Adrenal gland (tissue), 12 donors: ENCODE measurements around the gene LAMTOR2. TPM values are rescaled to one million over a fixed set of nuclear protein-coding genes. Genes with fewer than 3 reads are reported as not detected.

ENCODE experiments used
- DNase-seq, 7 donors: peaks; one replicate each; pipeline ENCODE4 v3.0.0-alpha.2; 2019 to 2020
- H3K27ac ChIP-seq, 5 donors: fragments of 200-600 bp; sonication (generic) in 4 of 5; 1 replicate in 3 of 5; 2 replicates in 2 of 5; pipeline versions ENCODE4 v1.5.1 to v1.8.0; 2016 to 2020; ENCODE audit warnings: mild to moderate bottlenecking in 1 of 5
- H3K27me3 ChIP-seq: fragments of 200-600 bp; 2 replicates; pipeline ENCODE4 v1.8.0; 2021
- H3K36me3 ChIP-seq, 2 donors: fragments of 200-600 bp; replicated peaks in 1 of 2; 1 replicate in 1 of 2; 2 replicates in 1 of 2; pipeline versions ENCODE4 v1.5.1 to v1.8.0; 2018 to 2022
- H3K4me1 ChIP-seq, 2 donors: fragments of 200-600 bp; replicated peaks in 1 of 2; 1 replicate in 1 of 2; 2 replicates in 1 of 2; pipeline versions ENCODE4 v1.5.1 to v1.8.0; 2018 to 2021
- H3K4me3 ChIP-seq, 4 donors: fragments of 200-600 bp; sonication (generic) in 3 of 4; one replicate each; pipeline ENCODE4 v1.5.1; 2016 to 2018
- H3K9me3 ChIP-seq, 3 donors: fragments of 200-600 bp; sonication (generic) in 1 of 3; replicated peaks in 1 of 3; 1 replicate in 2 of 3; 2 replicates in 1 of 3; pipeline versions ENCODE4 v1.5.1 to v1.8.0; 2016 to 2021
- POLR2A ChIP-seq, 2 donors: fragments of 450-650 bp; IDR thresholded peaks; one replicate each; pipeline ENCODE4 v1.6.1; 2017; ENCODE audit warnings: antibody characterized with exemption in 2 of 2, mild to moderate bottlenecking in 2 of 2, moderate library complexity in 1 of 2
- WGBS, 4 donors: extraction: QIAGEN DNeasy Blood & Tissue Kit in 2 of 4; methylation state at CpG; one replicate each; pipeline versions ENCODE4 v1.1.5 to v1.1.7; 2013 to 2017; 5-methylcytosine and 5-hydroxymethylcytosine counted together
- intact Hi-C, 2 donors: fragments of 100-400 bp; cut with DNase I; formaldehyde crosslinking; loops; one replicate each; pipeline versions ENCODE4 v1.14.1 to v1.15.0; 2022 to 2023
- polyA plus RNA-seq, 3 donors: library from polyadenylated mRNA; stranded (reverse); fragments of 200-250 nt in 2 of 3; fragments of 350-450 nt in 1 of 3; fragmentation: Illumina TruSeq in 1 of 3; extraction: RNeasy Lipid Tissue Mini Kit (QIAGEN cat#74804) in 1 of 3; gene quantifications; one replicate each; pipeline ENCODE4 v1.2.3, GENCODE V29; 2013 to 2014
- total RNA-seq, 9 donors: library from RNA; depleted of rRNA in 4 of 9; stranded (reverse); fragments of >200 nt in 4 of 9; fragments of 120-200 nt in 1 of 9; fragmentation: NEBNext Ultra II Directional in 1 of 9; extraction: Animal tissue kit (Norgen Biotek cat#: 25700) in 1 of 9; gene quantifications; one replicate each; pipeline versions ENCODE4 v1.1.0 to v1.2.4, GENCODE V29; 2013 to 2023
- TF ChIP-seq, protein P1 (sequence below), 6 experiments: fragments of 450-650 bp in 4 of 6; fragments of 200-600 bp in 2 of 6; sonication (generic) in 1 of 6; IDR thresholded peaks; 1 replicate in 5 of 6; 2 replicates in 1 of 6; pipeline versions ENCODE4 v1.5.1 to v1.8.0; 2016 to 2021; ENCODE audit warnings: antibody characterized with exemption in 6 of 6, mild to moderate bottlenecking in 2 of 6, moderate library complexity in 1 of 6
- donor health status: healthy with polysubstance abuse.
- donor health status: Bipolar disorder and iron deficiency.
- donor health status: DM: yes; HTN: yes; CAD: no.
- donor health status: DM: no; HTN: no; CAD: no.
- donor health status: DM: no; HTN: no; CAD: no.
- donor health status: DM: yes; HTN: yes; CAD: no.

LAMTOR2 gene
- total and polyA plus RNA-seq, 12 donors: 53.6 to 216 (median 86.3) TPM

DNA sequence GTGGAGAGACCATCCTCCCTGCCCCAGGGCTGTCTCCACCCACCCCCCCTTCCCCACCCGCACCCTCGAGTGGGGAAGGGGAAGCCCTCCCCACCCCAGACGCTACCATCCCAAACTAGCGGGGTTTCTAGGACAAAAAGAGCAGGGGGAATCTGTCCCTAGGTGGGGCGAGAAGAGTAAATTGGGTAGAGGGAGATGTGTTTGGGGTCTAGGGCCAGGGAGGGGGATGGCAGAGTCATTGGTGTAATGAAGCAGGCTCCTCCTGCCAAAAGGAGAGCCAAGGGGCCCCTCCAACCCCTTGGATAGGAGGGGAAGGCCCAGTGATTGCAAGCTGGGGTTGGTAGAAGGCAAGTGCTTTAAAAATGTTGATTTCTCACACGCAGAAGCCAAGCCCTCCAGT lies 17.7 kb downstream of the LAMTOR2 start:
- Histone ChIP-seq H3K4me3 (no peak overlapping the region), H3K9me3 (no peaks in the 10 kb centered on the region), H3K36me3 (no peaks in the 10 kb centered on the region), H3K27ac (no peak overlapping the region), H3K27me3 (no peaks in the 10 kb centered on the region), H3K4me1 (no peaks in the 10 kb centered on the region)
- TF ChIP-seq, protein P1, sequence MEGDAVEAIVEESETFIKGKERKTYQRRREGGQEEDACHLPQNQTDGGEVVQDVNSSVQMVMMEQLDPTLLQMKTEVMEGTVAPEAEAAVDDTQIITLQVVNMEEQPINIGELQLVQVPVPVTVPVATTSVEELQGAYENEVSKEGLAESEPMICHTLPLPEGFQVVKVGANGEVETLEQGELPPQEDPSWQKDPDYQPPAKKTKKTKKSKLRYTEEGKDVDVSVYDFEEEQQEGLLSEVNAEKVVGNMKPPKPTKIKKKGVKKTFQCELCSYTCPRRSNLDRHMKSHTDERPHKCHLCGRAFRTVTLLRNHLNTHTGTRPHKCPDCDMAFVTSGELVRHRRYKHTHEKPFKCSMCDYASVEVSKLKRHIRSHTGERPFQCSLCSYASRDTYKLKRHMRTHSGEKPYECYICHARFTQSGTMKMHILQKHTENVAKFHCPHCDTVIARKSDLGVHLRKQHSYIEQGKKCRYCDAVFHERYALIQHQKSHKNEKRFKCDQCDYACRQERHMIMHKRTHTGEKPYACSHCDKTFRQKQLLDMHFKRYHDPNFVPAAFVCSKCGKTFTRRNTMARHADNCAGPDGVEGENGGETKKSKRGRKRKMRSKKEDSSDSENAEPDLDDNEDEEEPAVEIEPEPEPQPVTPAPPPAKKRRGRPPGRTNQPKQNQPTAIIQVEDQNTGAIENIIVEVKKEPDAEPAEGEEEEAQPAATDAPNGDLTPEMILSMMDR (IDR thresholded peaks at IDR 0.05): no peak
- TF ChIP-seq POLR2A (IDR thresholded peaks at IDR 0.05): no peak
- no peak for DNase-seq
- intact Hi-C loops: no loop called here
- WGBS, 4 donors: 68 to 80% (median 75%) methylated on average over 5 to 6 of the region's 6 CpGs

DNA sequence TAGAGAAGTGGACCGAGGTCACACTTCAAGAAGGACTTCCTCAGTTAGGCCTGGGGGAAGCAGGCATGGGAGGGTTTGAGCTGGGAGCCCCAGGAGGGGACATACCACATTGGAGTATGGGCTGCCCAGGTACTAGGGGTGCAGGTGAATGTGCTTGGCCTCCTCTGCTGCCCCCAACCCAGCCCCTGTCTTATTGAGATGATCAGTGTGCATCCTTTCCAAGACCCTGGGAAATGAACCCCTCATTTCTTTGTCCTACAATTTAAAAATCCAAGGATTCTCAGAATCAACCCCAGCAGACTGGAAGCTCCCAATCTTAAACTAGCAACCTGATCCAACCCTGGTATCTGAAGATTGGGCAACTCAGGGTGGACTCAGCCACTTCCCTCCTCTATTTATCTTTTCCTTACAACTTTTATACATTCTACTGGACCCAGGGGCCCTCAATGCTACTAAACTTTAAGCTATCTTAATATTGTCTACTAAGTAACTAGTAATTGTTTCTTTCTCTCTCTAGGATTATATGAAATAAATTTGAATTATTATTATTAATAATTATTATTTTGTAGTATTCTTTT lies 18.6 kb downstream of the LAMTOR2 start:
- Histone ChIP-seq H3K4me3 (no peak overlapping the region), H3K4me1 (no peaks in the 10 kb centered on the region), H3K36me3 (no peaks in the 10 kb centered on the region), H3K27ac (no peak overlapping the region), H3K9me3 (no peaks in the 10 kb centered on the region), H3K27me3 (no peaks in the 10 kb centered on the region)
- DNase-seq: no peak
- TF ChIP-seq, protein P1 (IDR thresholded peaks at IDR 0.05): no peak
- no peak for TF ChIP-seq POLR2A (IDR thresholded peaks at IDR 0.05)
- intact Hi-C loops: no loop called here
- WGBS, 4 donors: 0 to 50% (median 17%) methylated on average over 1 of the region's 1 CpG

DNA sequence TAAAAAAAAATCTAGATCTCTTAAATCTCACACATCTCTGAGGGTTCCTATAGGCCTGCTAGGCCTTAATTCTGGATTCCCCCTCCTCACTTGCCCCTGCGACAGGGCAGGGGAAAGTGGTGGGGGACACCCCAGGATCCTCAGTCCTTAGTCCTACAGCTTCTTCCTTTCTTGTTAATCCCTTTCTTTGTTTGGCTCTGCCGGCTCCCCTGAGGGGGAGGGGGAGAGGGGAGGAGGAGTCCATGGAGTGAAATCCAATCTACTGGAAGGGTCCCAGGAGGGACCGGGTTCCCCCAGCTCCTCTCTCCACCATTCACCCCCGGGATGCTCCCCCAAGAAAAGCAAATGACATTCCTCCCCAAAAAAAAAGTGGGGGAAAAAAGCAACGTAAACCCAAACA lies 19.2 kb downstream of the LAMTOR2 start:
- Histone ChIP-seq H3K4me1 (no peaks in the 10 kb centered on the region), H3K27ac (no peak overlapping the region), H3K27me3 (no peaks in the 10 kb centered on the region), H3K4me3 (no peak overlapping the region), H3K36me3 (no peaks in the 10 kb centered on the region), H3K9me3 (no peaks in the 10 kb centered on the region)
- DNase-seq: no peak
- 64 to 74% (median 69%) methylated on average over 5 of the region's 5 CpGs for WGBS, 4 donors
- TF ChIP-seq, protein P1 (IDR thresholded peaks at IDR 0.05): no peak
- no peak for TF ChIP-seq POLR2A (IDR thresholded peaks at IDR 0.05)
- intact Hi-C loops: no loop called here

DNA sequence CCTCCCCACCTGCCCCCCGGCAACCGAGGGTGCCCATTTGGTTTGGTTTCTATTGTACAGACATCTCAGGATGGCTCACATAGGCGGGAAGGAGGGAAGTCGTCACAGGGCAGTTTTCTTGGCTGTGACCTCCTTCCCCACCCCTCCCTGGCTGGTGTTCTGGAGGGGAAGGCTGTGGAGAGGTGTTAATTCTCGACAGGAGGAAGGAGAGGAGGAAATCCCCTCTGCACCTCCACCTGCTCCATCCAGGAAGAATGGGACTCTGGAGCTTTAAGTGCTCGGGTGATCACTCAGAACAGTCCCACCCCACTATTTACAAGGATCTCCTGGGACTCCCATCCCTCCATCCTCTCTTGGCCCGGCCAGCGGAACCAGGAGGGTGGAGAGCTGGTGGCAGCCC lies 20.1 kb downstream of the LAMTOR2 start:
- intact Hi-C loops: no loop called here
- TF ChIP-seq POLR2A (IDR thresholded peaks at IDR 0.05): no peak
- TF ChIP-seq, protein P1 (IDR thresholded peaks at IDR 0.05): no peak
- H3K27me3 ChIP-seq: no peaks in the 10 kb centered on the region
- H3K4me1 ChIP-seq: no peaks in the 10 kb centered on the region
- 72 to 78% (median 74%) methylated on average over 7 to 8 of the region's 8 CpGs for WGBS, 4 donors
- no peaks in the 10 kb centered on the region for H3K36me3 ChIP-seq
- no peaks in the 10 kb centered on the region for H3K9me3 ChIP-seq
- H3K4me3 ChIP-seq: no peak overlapping the region
- no peak for DNase-seq
- no peak overlapping the region for H3K27ac ChIP-seq
